Peyer's patch (tissue), 4 donors: Measurements from ENCODE around the gene TEX50. TPM values are rescaled to one million over a fixed set of nuclear protein-coding genes. Genes with fewer than 3 reads are reported as not detected.
"Not testable (repeated sequence)": the region's sequence is repeated elsewhere in the genome, so short reads cannot be mapped to it uniquely, and the experiment has no call there.

Experiments
- DNase-seq, 3 donors: peaks; one replicate each; pipeline ENCODE4 v3.0.0-alpha.2; 2017 to 2019
- H3K27ac ChIP-seq, 4 donors: fragments of 200-600 bp; sonication (generic); one replicate each; pipeline ENCODE4 v1.5.1; 2016 to 2019
- H3K27me3 ChIP-seq, 2 donors: fragments of 200-600 bp; sonication (generic); one replicate each; pipeline ENCODE4 v1.5.1; 2019
- H3K36me3 ChIP-seq, 3 donors: fragments of 200-600 bp; sonication (generic); one replicate each; pipeline ENCODE4 v1.5.1; 2016 to 2019
- H3K4me1 ChIP-seq, 4 donors: fragments of 200-600 bp; sonication (generic); one replicate each; pipeline ENCODE4 v1.5.1; 2016 to 2019
- H3K4me3 ChIP-seq, 4 donors: fragments of 200-600 bp; sonication (generic); 1 replicate in 3 of 4; 2 replicates in 1 of 4; pipeline ENCODE4 v1.5.1; 2016 to 2019; ENCODE audit warnings: mild to moderate bottlenecking in 1 of 4
- H3K9me3 ChIP-seq, 4 donors: fragments of 200-600 bp; sonication (generic); one replicate each; pipeline ENCODE4 v1.5.1; 2016 to 2019; ENCODE audit warnings: mild to moderate bottlenecking in 1 of 4
- CTCF ChIP-seq, 6 experiments: fragments of 450-650 bp in 4 of 6; fragments of 200-600 bp in 2 of 6; sonication (generic) in 1 of 6; IDR thresholded peaks; one replicate each; pipeline ENCODE4 v1.5.1; 2017 to 2019; ENCODE audit warnings: antibody characterized with exemption in 6 of 6, mild to moderate bottlenecking in 3 of 6, moderate library complexity in 1 of 6
- POLR2A ChIP-seq, 2 donors: fragments of 450-650 bp; IDR thresholded peaks; one replicate each; pipeline ENCODE4 v1.5.1; 2017; ENCODE audit warnings: antibody characterized with exemption in 2 of 2, mild to moderate bottlenecking in 2 of 2, moderate library complexity in 2 of 2
- total RNA-seq, 4 donors: library from RNA; depleted of rRNA; stranded (reverse); fragments of >200 nt; gene quantifications; one replicate each; pipeline ENCODE4 v1.1.0, GENCODE V29; 2016

Gene TEX50
- total RNA-seq, 4 donors from 2014 or later, result not detected

DNA sequence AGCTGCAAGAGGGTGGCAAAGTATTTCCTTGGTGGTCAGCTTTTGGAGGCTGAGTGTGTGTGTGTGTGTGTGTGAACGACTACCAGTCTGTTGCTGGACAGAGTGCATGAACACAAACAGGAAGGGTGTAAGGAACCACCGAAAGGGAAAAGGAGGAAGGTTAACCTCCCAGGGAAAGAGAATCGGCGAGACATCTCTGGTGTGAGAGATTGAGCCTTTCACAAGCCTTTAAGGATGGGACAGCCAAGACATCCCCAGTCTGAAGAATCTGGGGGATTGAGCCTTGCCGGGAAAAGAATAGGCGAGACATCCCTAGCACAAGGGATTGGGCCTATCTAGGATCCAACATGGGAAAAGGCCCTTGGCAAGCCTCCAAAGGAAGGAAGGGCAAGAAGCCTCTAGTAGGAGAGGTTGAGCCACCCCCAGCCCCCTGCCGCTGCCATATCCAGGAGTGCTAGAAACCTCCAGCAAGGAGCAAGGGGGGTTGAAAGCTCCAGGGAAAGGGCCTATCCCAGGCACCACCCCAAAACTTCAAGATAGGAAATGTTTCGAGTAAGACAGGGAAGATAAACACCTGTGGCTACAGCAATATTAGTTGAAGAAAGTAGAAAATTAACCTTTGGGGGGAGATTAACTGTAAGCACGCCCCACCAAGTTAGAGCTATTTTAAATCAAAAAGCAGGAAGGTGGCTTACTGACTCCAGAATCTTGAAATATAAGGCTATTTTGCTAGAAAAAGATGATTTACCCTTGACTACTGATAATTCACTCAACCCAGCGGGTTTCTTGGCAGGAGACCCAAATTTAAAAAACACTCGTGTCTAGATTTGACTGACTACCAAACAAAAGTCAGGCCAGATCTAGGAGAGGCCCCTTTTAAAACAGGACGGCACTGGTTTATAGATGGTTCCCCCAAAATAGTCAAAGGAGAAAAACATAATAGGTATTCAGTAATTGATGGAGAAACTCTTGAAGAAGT lies 3.2 kb downstream of the TEX50 start:
- TF ChIP-seq POLR2A (IDR thresholded peaks at IDR 0.05), result no peak
- no peak for TF ChIP-seq CTCF (IDR thresholded peaks at IDR 0.05)
- no peak overlapping the region for H3K4me3 ChIP-seq
- no peak overlapping the region for H3K27ac ChIP-seq
- H3K27me3 ChIP-seq, result no peaks in the 10 kb centered on the region
- no peaks in the 10 kb centered on the region for H3K9me3 ChIP-seq
- H3K36me3 ChIP-seq, result no peaks in the 10 kb centered on the region
- no peak for DNase-seq
- H3K4me1 ChIP-seq, result no peaks in the 10 kb centered on the region

DNA sequence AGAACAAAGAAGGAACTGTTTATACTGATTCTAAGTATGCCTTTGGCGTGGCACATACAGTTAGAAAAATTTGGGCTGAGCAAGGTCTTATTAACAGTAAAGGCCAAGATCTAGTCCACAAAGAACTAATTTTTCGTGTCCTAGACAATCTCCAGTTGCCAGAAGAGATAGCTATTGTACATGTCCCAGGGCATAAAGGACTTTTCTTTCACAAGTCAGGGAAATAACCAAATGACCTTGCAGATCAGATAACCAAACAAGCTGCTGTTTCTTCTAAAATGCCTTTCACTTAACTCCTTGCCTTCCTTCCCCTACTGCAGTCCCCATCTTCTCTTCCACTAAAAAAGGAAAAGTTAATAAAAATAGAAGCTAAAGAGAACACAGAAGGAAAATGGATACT lies 4.0 kb downstream of the TEX50 start:
- Histone ChIP-seq H3K9me3 (no peaks in the 10 kb centered on the region), H3K4me1 (no peaks in the 10 kb centered on the region), H3K27ac (no peak overlapping the region), H3K27me3 (no peaks in the 10 kb centered on the region), H3K4me3 (no peak overlapping the region), H3K36me3 (no peaks in the 10 kb centered on the region)
- DNase-seq, result no peak
- no peak for TF ChIP-seq POLR2A (IDR thresholded peaks at IDR 0.05)
- TF ChIP-seq CTCF (IDR thresholded peaks at IDR 0.05), result no peak

GRCh38 chr1:173642450-173643139 lies 7.5 kb downstream of the TEX50 start:
- not testable (repeated sequence) for H3K27me3 ChIP-seq, DNase-seq, H3K27ac ChIP-seq, H3K9me3 ChIP-seq, H3K4me3 ChIP-seq, H3K4me1 ChIP-seq, H3K36me3 ChIP-seq

GRCh38 chr1:173646656-173647055 lies 11.5 kb downstream of the TEX50 start:
- H3K9me3 ChIP-seq, result no peaks in the 10 kb centered on the region
- no peaks in the 10 kb centered on the region for H3K27me3 ChIP-seq

GRCh38 chr1:173648880-173649605 lies 13.9 kb downstream of the TEX50 start:
- no peak overlapping the region for H3K27ac ChIP-seq
- no peaks in the 10 kb centered on the region for H3K27me3 ChIP-seq
- H3K36me3 ChIP-seq, result no peaks in the 10 kb centered on the region
- no peaks in the 10 kb centered on the region for H3K9me3 ChIP-seq
- no peak for DNase-seq
- no peak for TF ChIP-seq POLR2A (IDR thresholded peaks at IDR 0.05)
- TF ChIP-seq CTCF (IDR thresholded peaks at IDR 0.05), result no peak
- H3K4me3 ChIP-seq, result no peak overlapping the region
- H3K4me1 ChIP-seq, result no peaks in the 10 kb centered on the region

More at GRCh38 chr1:173646656-173647055, 11.5 kb downstream of the TEX50 start:
- H3K4me3 ChIP-seq, result no peak overlapping the region
- H3K4me1 ChIP-seq, result no peaks in the 10 kb centered on the region
- no peak for DNase-seq
- TF ChIP-seq CTCF (IDR thresholded peaks at IDR 0.05), result no peak
- no peak overlapping the region for H3K27ac ChIP-seq
- H3K36me3 ChIP-seq, result no peaks in the 10 kb centered on the region
